Omental fat pad (tissue), 4 donors: ENCODE data around the gene SLCO1B3. TPM values are rescaled to one million over a fixed set of nuclear protein-coding genes. Genes with fewer than 3 reads are reported as not detected.

Source experiments
- ATAC-seq: fragments of 150-250 bp; one replicate; pipeline ENCODE4 v1.9.1; 2016; ENCODE audit warnings: mild to moderate bottlenecking, moderate library complexity; ENCODE audit not compliant: low FRiP score
- DNase-seq: peaks from one replicate; pipeline ENCODE4 v3.0.0-alpha.2; 2019; ENCODE audit warnings: low spot score
- total RNA-seq, 4 donors: library from RNA; depleted of rRNA; stranded (reverse); fragments of >200 nt; gene quantifications; one replicate each; pipeline ENCODE4 v1.1.0, GENCODE V29; 2016
- TF ChIP-seq, protein P1 (sequence below), 3 donors: fragments of 450-650 bp; IDR thresholded peaks; one replicate each; pipeline ENCODE4 v1.5.1; 2016 to 2017; ENCODE audit warnings: antibody characterized with exemption in 3 of 3, mild to moderate bottlenecking in 3 of 3, moderate library complexity in 2 of 3

SLCO1B3 gene
- total RNA-seq, 4 donors from 2014 or later = 0.47 TPM; not detected in 3

DNA sequence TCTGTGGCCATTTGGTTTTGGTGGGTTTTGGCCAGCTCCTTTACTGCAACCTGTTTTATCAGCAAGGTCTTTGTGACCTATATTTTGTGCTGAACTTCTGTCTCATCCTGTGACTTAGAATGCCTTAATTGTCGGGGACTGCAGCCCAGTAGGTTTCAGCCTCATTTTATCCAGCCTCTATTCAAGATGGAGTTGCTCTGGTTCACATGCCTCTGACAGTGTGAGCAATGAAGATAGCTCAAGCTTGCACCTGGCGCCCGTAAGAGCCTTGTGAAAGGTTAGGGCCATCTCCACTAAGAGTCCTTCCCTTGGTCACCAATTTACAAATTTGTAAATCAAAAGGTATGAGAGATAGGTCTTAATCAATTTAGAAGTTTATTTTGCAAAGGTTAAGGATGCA lies 19.4 kb downstream of the SLCO1B3 start:
- TF ChIP-seq, protein P1, sequence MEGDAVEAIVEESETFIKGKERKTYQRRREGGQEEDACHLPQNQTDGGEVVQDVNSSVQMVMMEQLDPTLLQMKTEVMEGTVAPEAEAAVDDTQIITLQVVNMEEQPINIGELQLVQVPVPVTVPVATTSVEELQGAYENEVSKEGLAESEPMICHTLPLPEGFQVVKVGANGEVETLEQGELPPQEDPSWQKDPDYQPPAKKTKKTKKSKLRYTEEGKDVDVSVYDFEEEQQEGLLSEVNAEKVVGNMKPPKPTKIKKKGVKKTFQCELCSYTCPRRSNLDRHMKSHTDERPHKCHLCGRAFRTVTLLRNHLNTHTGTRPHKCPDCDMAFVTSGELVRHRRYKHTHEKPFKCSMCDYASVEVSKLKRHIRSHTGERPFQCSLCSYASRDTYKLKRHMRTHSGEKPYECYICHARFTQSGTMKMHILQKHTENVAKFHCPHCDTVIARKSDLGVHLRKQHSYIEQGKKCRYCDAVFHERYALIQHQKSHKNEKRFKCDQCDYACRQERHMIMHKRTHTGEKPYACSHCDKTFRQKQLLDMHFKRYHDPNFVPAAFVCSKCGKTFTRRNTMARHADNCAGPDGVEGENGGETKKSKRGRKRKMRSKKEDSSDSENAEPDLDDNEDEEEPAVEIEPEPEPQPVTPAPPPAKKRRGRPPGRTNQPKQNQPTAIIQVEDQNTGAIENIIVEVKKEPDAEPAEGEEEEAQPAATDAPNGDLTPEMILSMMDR (IDR thresholded peaks at IDR 0.05) = no peak
- no peak for DNase-seq
- ATAC-seq = no peak

DNA sequence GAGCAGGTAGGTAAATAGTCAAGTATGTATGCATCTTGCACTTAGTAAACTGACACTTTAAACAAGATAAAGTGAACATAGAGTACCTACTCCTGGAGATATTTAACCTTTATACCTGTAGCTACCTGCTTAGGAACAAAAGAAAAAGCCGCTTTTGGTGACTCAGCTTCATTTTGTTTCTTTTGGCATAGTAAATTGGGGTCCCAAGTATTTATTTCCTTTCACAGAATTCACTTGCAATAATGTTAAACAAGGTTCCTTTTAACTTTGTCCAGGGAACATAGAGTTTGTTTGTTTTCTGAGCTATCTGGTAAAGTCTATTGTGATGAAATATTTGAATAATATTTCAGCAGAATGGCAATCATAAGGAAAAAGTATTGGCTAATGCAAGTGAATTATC lies 20.0 kb downstream of the SLCO1B3 start:
- no peak for ATAC-seq
- no peak for DNase-seq
- TF ChIP-seq, protein P1 (IDR thresholded peaks at IDR 0.05) = no peak

DNA sequence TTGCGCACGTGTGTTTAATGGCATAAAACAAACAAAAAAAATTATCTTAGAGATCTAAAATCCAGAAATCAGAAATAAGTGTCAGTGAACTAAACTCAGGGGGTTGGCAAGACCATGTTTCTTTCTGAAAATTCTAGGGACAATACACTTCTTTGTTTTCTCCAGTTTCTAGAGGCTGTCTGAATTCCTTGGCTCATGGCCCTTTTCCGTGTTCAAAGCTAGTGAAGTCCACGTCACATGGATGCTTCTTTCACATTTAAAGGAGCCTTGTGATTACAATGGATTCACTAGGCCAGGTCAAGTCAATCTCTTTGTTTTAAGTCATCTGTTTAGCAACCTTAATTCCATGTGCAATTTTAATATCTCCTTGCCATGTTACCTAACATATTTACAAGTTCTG lies 22.4 kb downstream of the SLCO1B3 start:
- no peak for ATAC-seq
- TF ChIP-seq, protein P1 (IDR thresholded peaks at IDR 0.05) = no peak
- no peak for DNase-seq

DNA sequence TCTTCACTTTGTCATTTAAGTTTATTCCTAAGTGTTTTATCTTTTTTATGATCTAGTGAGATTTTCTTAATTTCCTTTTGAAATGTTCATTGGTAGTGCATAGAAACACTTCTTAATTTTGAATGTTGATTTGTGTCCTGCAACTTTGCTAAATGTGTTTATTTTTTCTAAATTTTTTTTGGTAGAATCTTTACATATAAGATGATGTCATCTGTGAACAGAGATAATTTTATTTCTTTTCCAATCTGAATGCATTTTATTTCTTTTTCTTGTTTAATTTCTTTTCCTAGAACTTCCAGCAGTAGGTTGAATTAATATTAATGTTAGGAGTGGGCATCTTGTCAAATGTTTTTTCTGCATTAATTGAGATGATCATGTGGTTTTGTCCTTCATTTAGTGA lies 42.1 kb downstream of the SLCO1B3 start:
- no peak for DNase-seq
- no peak for ATAC-seq
- TF ChIP-seq, protein P1 (IDR thresholded peaks at IDR 0.05) = no peak

DNA sequence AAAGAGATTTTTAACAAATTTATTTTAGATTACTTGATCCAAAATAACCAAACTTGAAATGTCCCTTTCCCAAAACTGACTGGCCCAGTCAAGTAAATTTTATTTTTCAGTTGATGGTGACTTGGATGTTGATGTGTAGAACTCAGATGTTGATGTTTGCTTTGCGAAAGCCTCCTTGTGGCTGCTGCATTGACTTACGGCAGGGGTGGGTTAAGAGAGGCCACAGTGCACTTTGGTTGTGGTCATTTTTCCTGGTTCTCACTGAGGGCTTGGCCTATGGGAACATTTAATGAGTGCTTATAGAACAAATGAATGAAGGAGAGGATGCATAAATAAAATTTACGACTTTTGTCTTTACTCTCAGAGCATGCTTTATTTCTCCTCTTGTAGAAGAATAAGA lies 52.6 kb downstream of the SLCO1B3 start:
- no peak for DNase-seq
- TF ChIP-seq, protein P1 (IDR thresholded peaks at IDR 0.05) = no peak
- ATAC-seq = no peak

DNA sequence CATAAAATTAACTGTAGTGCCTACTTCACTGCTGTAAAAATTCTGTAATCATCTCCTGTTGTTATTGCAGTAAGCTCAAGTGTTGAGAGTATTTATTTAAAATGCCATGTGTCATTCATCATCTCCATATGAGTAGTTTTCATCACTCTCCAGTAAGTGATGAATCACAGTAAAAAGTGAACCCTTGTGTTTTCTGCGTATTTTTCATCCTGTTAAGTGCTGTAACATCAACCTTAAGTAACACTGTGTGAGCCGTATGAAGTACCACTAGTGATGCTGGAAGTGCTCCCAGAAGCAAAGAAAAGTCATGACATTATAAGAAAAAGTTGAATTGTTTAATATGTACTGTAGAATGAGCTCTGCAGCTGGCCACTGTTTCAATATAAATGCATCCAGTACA lies 55.4 kb downstream of the SLCO1B3 start:
- ATAC-seq (no peak), DNase-seq (no peak)
- TF ChIP-seq, protein P1 (IDR thresholded peaks at IDR 0.05) = no peak

DNA sequence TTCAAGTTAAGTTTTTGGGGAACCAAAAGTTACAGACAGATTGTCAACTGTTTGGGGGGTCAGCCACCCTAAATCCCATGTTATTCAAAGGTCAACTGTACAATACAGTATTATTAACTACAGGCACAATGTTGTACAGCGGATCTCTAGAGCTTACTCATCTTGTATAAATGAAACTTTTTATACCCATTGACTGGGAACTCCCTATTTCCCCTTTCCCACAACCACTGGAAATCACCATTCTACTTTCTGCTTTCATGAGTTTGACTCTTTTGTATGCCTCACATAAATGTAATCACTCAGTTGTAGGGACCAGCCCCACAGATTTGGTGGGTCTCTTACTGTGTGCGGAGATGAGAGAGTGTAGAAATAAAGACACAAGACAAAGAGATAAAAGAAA lies 57.8 kb downstream of the SLCO1B3 start:
- DNase-seq (no peak), ATAC-seq (no peak)
- TF ChIP-seq, protein P1 (IDR thresholded peaks at IDR 0.05) = no peak
